ENCODE results near the gene PHIP.

PHIP gene

GRCh38 chr6:79009819-79010218 is 68.2 kb downstream of the PHIP start:
- no peak for DNase-seq (ENCODE audit: low spot score)

- no peak for DNase-seq (ENCODE audit: low spot score)
Measured at GRCh38 chr6:79005497-79005896, 72.6 kb downstream of the PHIP start.

GRCh38 chr6:79005024-79005423 is 73.0 kb downstream of the PHIP start:
- no peak for DNase-seq (ENCODE audit: low spot score)

GRCh38 chr6:79004239-79004638 is 73.8 kb downstream of the PHIP start:
- no peak for DNase-seq (ENCODE audit: low spot score)

- DNase-seq (ENCODE audit: low spot score): no peak
Measured at GRCh38 chr6:79001415-79001814, 76.6 kb downstream of the PHIP start.

- DNase-seq (ENCODE audit: low spot score): no peak
Measured at GRCh38 chr6:78999737-79000136, 78.3 kb downstream of the PHIP start.

- DNase-seq (ENCODE audit: low spot score): no peak
Measured at GRCh38 chr6:78995946-78996345, 82.1 kb downstream of the PHIP start.

GRCh38 chr6:78995346-78995745 is 82.7 kb downstream of the PHIP start:
- DNase-seq (ENCODE audit: low spot score): no peak

- DNase-seq (ENCODE audit: low spot score): no peak
Measured at GRCh38 chr6:78993955-78994354, 84.1 kb downstream of the PHIP start.

GRCh38 chr6:78989191-78989590 is 88.9 kb downstream of the PHIP start:
- DNase-seq (ENCODE audit: low spot score): no peak

GRCh38 chr6:78986161-78986560 is 91.9 kb downstream of the PHIP start:
- DNase-seq (ENCODE audit: low spot score): no peak

- no peak for DNase-seq (ENCODE audit: low spot score)
Measured at GRCh38 chr6:78984225-78984950, 93.7 kb downstream of the PHIP start.

- no peak for DNase-seq (ENCODE audit: low spot score)
Measured at GRCh38 chr6:78967191-78967590, 110.9 kb downstream of the PHIP start.

- no peak for DNase-seq (ENCODE audit: low spot score)
Measured at GRCh38 chr6:78966542-78966941, 111.5 kb downstream of the PHIP start.

- no peak for DNase-seq (ENCODE audit: low spot score)
Measured at GRCh38 chr6:78962448-78962847, 115.6 kb downstream of the PHIP start.

GRCh38 chr6:78954740-78955139 is 123.3 kb downstream of the PHIP start:
- DNase-seq (ENCODE audit: low spot score): no peak

GRCh38 chr6:78953798-78954197 is 124.3 kb downstream of the PHIP start:
- no peak for DNase-seq (ENCODE audit: low spot score)

GRCh38 chr6:78952362-78952761 is 125.7 kb downstream of the PHIP start:
- no peak for DNase-seq (ENCODE audit: low spot score)

GRCh38 chr6:78948785-78949184 is 129.3 kb downstream of the PHIP start:
- DNase-seq (ENCODE audit: low spot score): no peak

GRCh38 chr6:78947962-78948361 is 130.1 kb downstream of the PHIP start:
- no peak for DNase-seq (ENCODE audit: low spot score)

GRCh38 chr6:78947529-78947928 is 130.5 kb downstream of the PHIP start:
- DNase-seq (ENCODE audit: low spot score): no peak

- DNase-seq (ENCODE audit: low spot score): no peak
Measured at GRCh38 chr6:78942446-78942845, 135.6 kb downstream of the PHIP start.

- DNase-seq (ENCODE audit: low spot score): no peak
Measured at GRCh38 chr6:78936515-78936914, 141.5 kb downstream of the PHIP start.

GRCh38 chr6:78935553-78935952 is 142.5 kb downstream of the PHIP start:
- no peak for DNase-seq (ENCODE audit: low spot score)

All from hematopoietic multipotent progenitor cell treated with erythropoietin and hydrocortisone succinate and interleukin-3 and kit ligand, for 15 days (in vitro differentiated cells).